Gastroesophageal sphincter (tissue), 4 donors: ENCODE results near the gene RAPGEF3. TPM values are rescaled to one million over a fixed set of nuclear protein-coding genes. Genes with fewer than 3 reads are reported as not detected.
A peak's percentile ranks its signal among the peaks of the same experiment; 100 is the strongest.

ENCODE experiments used
- ATAC-seq: fragments of 150-250 bp; one replicate; pipeline ENCODE4 v1.9.1; 2016; ENCODE audit warnings: mild to moderate bottlenecking, moderate library complexity
- H3K27ac ChIP-seq, 4 donors: fragments of 200-600 bp; sonication (generic) in 3 of 4; 1 replicate in 3 of 4; 2 replicates in 1 of 4; pipeline ENCODE4 v1.5.1; 2016 to 2019
- H3K27me3 ChIP-seq: fragments of 200-600 bp; sonication (generic); one replicate; pipeline ENCODE4 v1.5.1; 2019
- H3K36me3 ChIP-seq, 2 donors: fragments of 200-600 bp; sonication (generic); one replicate each; pipeline ENCODE4 v1.5.1; 2019; ENCODE audit warnings: control low read depth in 1 of 2
- H3K4me1 ChIP-seq, 3 donors: fragments of 200-600 bp; sonication (generic); 1 replicate in 2 of 3; 2 replicates in 1 of 3; pipeline ENCODE4 v1.5.1; 2016 to 2019; ENCODE audit warnings: control low read depth in 2 of 3
- H3K4me3 ChIP-seq, 2 donors: fragments of 200-600 bp; sonication (generic); one replicate each; pipeline ENCODE4 v1.5.1; 2019; ENCODE audit warnings: mild to moderate bottlenecking in 1 of 2, moderate library complexity in 1 of 2
- H3K9me3 ChIP-seq, 3 donors: fragments of 200-600 bp; sonication (generic); one replicate each; pipeline ENCODE4 v1.5.1; 2017 to 2019; ENCODE audit warnings: control low read depth in 2 of 3
- CTCF ChIP-seq, 4 experiments: fragments of 200-600 bp in 2 of 4; fragments of 450-650 bp in 2 of 4; sonication (generic) in 1 of 4; IDR thresholded peaks; one replicate each; pipeline ENCODE4 v1.5.1; 2017 to 2019; ENCODE audit warnings: antibody characterized with exemption in 4 of 4, mild to moderate bottlenecking in 2 of 4, moderate library complexity in 2 of 4
- EP300 ChIP-seq: sonication (generic); formaldehyde crosslinking; IDR thresholded peaks from one replicate; pipeline ENCODE4 v1.6.1; 2017; ENCODE audit warnings: antibody characterized with exemption, mild to moderate bottlenecking
- POLR2A ChIP-seq, 2 donors: fragments of 450-650 bp; IDR thresholded peaks; one replicate each; pipeline ENCODE4 v1.6.1; 2017; ENCODE audit warnings: antibody characterized with exemption in 2 of 2, mild to moderate bottlenecking in 2 of 2, moderate library complexity in 1 of 2
- POLR2AphosphoS5 ChIP-seq: sonication (generic); formaldehyde crosslinking; IDR thresholded peaks from one replicate; pipeline ENCODE4 v1.6.1; 2017; ENCODE audit warnings: antibody characterized with exemption
- WGBS, 2 donors: methylation state at CpG; one replicate each; pipeline ENCODE4 v1.1.5; 2018; ENCODE audit warnings: low coverage in 1 of 2; 5-methylcytosine and 5-hydroxymethylcytosine counted together
- total RNA-seq, 4 donors: library from RNA; depleted of rRNA; stranded (reverse); fragments of >200 nt; gene quantifications; one replicate each; pipeline ENCODE4 v1.1.0, GENCODE V29; 2016

RAPGEF3 gene
- total RNA-seq, 4 donors from 2014 or later = 19.3 to 56.8 (median 25.5) TPM

- no peaks in the 10 kb centered on the region for H3K27me3 ChIP-seq
- peak overlapping the region in 1 of 2 donors; percentile 72 for H3K4me3 ChIP-seq
- WGBS, 2 donors = 88 to 94% methylated on average over 4 of the region's 4 CpGs
- peaks cover 0 to 25% of the 10 kb centered on the region in 2 donors for H3K36me3 ChIP-seq
- H3K9me3 ChIP-seq = no peaks in the 10 kb centered on the region
- TF ChIP-seq EP300 (no peak), POLR2A (IDR thresholded peaks at IDR 0.05) (no peak), CTCF (IDR thresholded peaks at IDR 0.05) (no peak), POLR2AphosphoS5 (no peak)
- H3K27ac ChIP-seq = peak overlapping the region in 3 of 4 donors; percentile 48 to 72 (median 50)
- no peak for ATAC-seq
- peaks cover 0 to 67% (median 12%) of the 10 kb centered on the region in 3 donors for H3K4me1 ChIP-seq
Observed at GRCh38 chr12:47754126-47754525, 4.6 kb downstream of the RAPGEF3 start.

GRCh38 chr12:47753021-47754001, 5.4 kb downstream of the RAPGEF3 start:
- Histone ChIP-seq H3K4me3 (peak overlapping the region in 1 of 2 donors; percentile 72), H3K9me3 (no peaks in the 10 kb centered on the region), H3K27me3 (no peaks in the 10 kb centered on the region), H3K27ac (peak overlapping the region in 3 of 4 donors; percentile 48 to 72 (median 50)), H3K4me1 (peaks cover 0 to 62% (median 8%) of the 10 kb centered on the region in 3 donors), H3K36me3 (peaks cover 0 to 33% of the 10 kb centered on the region in 2 donors)
- TF ChIP-seq POLR2AphosphoS5 (peak; percentile 3), EP300 (no peak)
- peak; percentile 81 for ATAC-seq
- 79 to 87% methylated on average over 4 to 5 of the region's 11 CpGs for WGBS, 2 donors

- peaks cover 0 to 54% (median under 1%) of the 10 kb centered on the region in 3 donors for H3K4me1 ChIP-seq
- no peak for ATAC-seq
- 76 to 89% methylated on average over 3 to 4 of the region's 7 CpGs for WGBS, 2 donors
- no peaks in the 10 kb centered on the region for H3K9me3 ChIP-seq
- H3K27me3 ChIP-seq = no peaks in the 10 kb centered on the region
- no peak overlapping the region for H3K4me3 ChIP-seq
- peak overlapping the region in 3 of 4 donors; percentile 48 to 72 (median 50) for H3K27ac ChIP-seq
- TF ChIP-seq POLR2A (IDR thresholded peaks at IDR 0.05) (no peak), EP300 (no peak), CTCF (IDR thresholded peaks at IDR 0.05) (no peak), POLR2AphosphoS5 (no peak)
- H3K36me3 ChIP-seq = peaks cover 0 to 39% of the 10 kb centered on the region in 2 donors
Observed at GRCh38 chr12:47752552-47752951, 6.1 kb downstream of the RAPGEF3 start.

GRCh38 chr12:47752121-47752520, 6.6 kb downstream of the RAPGEF3 start:
- ATAC-seq = no peak
- H3K9me3 ChIP-seq = no peaks in the 10 kb centered on the region
- WGBS, 2 donors = 93 to 100% methylated on average over 1 to 3 of the region's 4 CpGs
- H3K36me3 ChIP-seq = peaks cover 0 to 43% of the 10 kb centered on the region in 2 donors
- TF ChIP-seq POLR2AphosphoS5 (no peak), POLR2A (IDR thresholded peaks at IDR 0.05) (no peak), EP300 (no peak), CTCF (IDR thresholded peaks at IDR 0.05) (no peak)
- H3K4me1 ChIP-seq = peaks cover 0 to 50% (median 0%) of the 10 kb centered on the region in 3 donors
- no peak overlapping the region for H3K4me3 ChIP-seq
- H3K27me3 ChIP-seq = no peaks in the 10 kb centered on the region
- peak overlapping the region in 2 of 4 donors; percentile 42 to 72 for H3K27ac ChIP-seq

GRCh38 chr12:47751561-47751960, 7.1 kb downstream of the RAPGEF3 start:
- Histone ChIP-seq H3K4me1 (peaks cover 0 to 48% (median 0%) of the 10 kb centered on the region in 3 donors), H3K36me3 (peaks cover 0 to 48% of the 10 kb centered on the region in 2 donors), H3K27ac (peak overlapping the region in 1 of 4 donors; percentile 17), H3K9me3 (no peaks in the 10 kb centered on the region), H3K4me3 (no peak overlapping the region), H3K27me3 (no peaks in the 10 kb centered on the region)
- TF ChIP-seq CTCF (IDR thresholded peaks at IDR 0.05) (no peak), POLR2AphosphoS5 (no peak), POLR2A (IDR thresholded peaks at IDR 0.05) (no peak), EP300 (no peak)
- WGBS, 2 donors = 87% methylated on average over 3 of the region's 9 CpGs; no CpG with 5 or more reads in 1 of the 2 donors
- ATAC-seq = no peak
